NCI-H1436 treated with DMSO at 0.1 percent for 48 hours (cell line): Measurements from ENCODE around the gene HNRNPA2B1.

Experiments
- DNase-seq: peaks from one replicate; lab custom pipeline; 2025; lab: John Stamatoyannopoulos, UW

HNRNPA2B1 gene

GRCh38 chr7:26145238-26145637 lies 55.3 kb downstream of the HNRNPA2B1 start:
- no peak for DNase-seq

- DNase-seq: no peak
Observed at GRCh38 chr7:26144184-26145080, 56.1 kb downstream of the HNRNPA2B1 start.

- DNase-seq: no peak
Observed at GRCh38 chr7:26143298-26144048, 57.1 kb downstream of the HNRNPA2B1 start.

- DNase-seq: no peak
Observed at GRCh38 chr7:26141077-26141476, 59.5 kb downstream of the HNRNPA2B1 start.

GRCh38 chr7:26140380-26140779 lies 60.2 kb downstream of the HNRNPA2B1 start:
- DNase-seq: no peak
